HG03571 (cell line): ENCODE data around the gene IKZF4.

Experiments used
- ATAC-seq: cut with Tn5 transposase; IDR thresholded peaks from one replicate; pipeline ENCODE4 v1.9.1; 2021; ENCODE audit not compliant: unreplicated experiment

Gene IKZF4

DNA sequence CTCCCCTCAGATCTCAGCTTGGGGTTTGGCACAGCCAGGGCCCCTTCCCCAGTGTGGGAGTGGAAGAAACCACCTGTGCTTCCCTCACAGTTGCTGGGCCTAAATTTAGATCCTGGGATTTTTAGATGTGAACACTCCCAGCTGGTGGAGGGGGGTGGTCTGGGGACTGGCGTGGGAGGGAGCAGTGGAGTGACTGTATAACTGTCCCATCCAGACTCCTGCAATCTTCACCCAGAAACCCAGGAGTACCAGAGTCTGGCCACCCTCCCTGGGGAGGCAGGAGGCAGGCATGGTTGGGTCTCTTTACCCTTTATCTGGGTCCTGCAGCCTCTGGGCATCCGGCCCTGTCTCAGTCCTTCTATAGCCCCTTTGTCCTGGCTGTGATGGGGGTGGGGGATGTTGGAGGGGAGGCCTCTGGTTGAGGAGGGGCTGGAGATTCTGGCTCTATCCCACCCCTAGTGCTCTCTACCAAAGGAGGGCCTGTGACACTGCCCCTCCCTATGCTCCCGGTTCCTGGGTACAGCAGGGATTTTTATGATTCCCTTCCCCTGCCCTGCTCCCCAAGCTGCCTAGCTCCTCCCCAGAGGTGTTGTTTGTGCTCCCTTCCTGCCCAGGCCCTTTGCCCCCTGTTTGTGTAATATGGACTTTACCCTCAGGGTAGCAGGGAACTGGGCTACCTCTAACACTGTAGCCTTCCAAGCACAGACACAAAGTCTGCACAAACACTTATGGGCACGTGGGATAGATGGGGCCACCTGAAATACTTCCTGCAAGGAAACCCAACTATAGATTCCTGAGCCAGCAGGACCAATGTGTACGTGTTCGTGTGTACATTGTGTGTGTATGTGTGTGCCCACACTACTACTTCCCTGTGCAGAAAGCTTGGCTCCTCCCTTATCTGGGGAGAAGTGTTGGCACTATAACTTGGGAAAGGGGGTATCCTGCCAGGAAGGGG lies 60.8 kb downstream of the IKZF4 start:
- no peak for ATAC-seq

GRCh38 chr12:56082382-56082781 lies 61.5 kb downstream of the IKZF4 start:
- ATAC-seq = no peak

DNA sequence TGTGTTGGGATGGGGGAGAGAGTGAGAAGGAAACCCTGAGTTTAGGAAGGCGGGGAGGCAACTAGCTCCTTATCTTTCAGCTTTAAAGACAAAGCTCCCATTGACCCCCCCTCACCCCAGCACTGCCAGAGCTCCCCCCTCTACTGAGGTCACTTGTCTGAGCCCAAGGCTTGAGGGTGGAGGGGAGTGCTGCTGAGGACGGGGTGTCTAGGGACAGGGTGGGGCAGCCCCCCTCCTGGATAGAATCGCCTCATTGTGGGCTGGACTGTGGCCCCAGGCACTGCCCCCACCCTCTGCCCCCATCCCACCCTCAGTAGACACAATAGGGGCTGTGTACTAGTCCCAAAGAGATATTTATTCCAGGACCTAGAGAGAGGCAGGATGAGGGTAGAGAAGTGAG lies 62.1 kb downstream of the IKZF4 start:
- ATAC-seq = no peak

GRCh38 chr12:56084958-56085543 lies 64.2 kb downstream of the IKZF4 start:
- ATAC-seq = no peak

- no peak for ATAC-seq
Observed at GRCh38 chr12:56086096-56086495, 65.3 kb downstream of the IKZF4 start.

GRCh38 chr12:56086608-56087007 lies 65.8 kb downstream of the IKZF4 start:
- ATAC-seq = no peak

- ATAC-seq = no peak
Observed at GRCh38 chr12:56087220-56087619, 66.4 kb downstream of the IKZF4 start.
